ENCODE measurements around the gene ETV4.

GRCh38 chr17:43562679-43563599 lies 16.8 kb upstream of the ETV4 start:
- TF ChIP-seq, protein P1, sequence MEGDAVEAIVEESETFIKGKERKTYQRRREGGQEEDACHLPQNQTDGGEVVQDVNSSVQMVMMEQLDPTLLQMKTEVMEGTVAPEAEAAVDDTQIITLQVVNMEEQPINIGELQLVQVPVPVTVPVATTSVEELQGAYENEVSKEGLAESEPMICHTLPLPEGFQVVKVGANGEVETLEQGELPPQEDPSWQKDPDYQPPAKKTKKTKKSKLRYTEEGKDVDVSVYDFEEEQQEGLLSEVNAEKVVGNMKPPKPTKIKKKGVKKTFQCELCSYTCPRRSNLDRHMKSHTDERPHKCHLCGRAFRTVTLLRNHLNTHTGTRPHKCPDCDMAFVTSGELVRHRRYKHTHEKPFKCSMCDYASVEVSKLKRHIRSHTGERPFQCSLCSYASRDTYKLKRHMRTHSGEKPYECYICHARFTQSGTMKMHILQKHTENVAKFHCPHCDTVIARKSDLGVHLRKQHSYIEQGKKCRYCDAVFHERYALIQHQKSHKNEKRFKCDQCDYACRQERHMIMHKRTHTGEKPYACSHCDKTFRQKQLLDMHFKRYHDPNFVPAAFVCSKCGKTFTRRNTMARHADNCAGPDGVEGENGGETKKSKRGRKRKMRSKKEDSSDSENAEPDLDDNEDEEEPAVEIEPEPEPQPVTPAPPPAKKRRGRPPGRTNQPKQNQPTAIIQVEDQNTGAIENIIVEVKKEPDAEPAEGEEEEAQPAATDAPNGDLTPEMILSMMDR (IDR thresholded peaks at IDR 0.05), result no peak
- no peak for TF ChIP-seq POLR2A (IDR thresholded peaks at IDR 0.05)
